ENCODE data around the gene ARHGAP31. TPM values are rescaled to one million over a fixed set of nuclear protein-coding genes. Genes with fewer than 3 reads are reported as not detected.

ARHGAP31 gene
- polyA plus RNA-seq, 4 donors: 10.8 to 15.4 (median 12.7) TPM

Other genes starting within 250 kb of the ARHGAP31 start
- under 1 TPM in 1 of 4 donors, not detected in 3; 0.08 TPM for gene TEX55, start 148.2 kb upstream of the ARHGAP31 start, polyA plus RNA-seq (ENCODE audit: insufficient read length in 4 of 4)
- 1 to 10 TPM; 6.9 to 9.0 (median 7.2) TPM for gene UPK1B, start 120.8 kb upstream of the ARHGAP31 start, polyA plus RNA-seq (ENCODE audit: insufficient read length in 4 of 4)
- gene B4GALT4, start 53.5 kb upstream of the ARHGAP31 start, polyA plus RNA-seq (ENCODE audit: insufficient read length in 4 of 4): 10 to 100 TPM; 30.8 to 39.3 (median 35.9) TPM
- 10 to 100 TPM; 46.2 to 60.1 (median 53.3) TPM for gene TMEM39A, start 169.2 kb downstream of the ARHGAP31 start, polyA plus RNA-seq (ENCODE audit: insufficient read length in 4 of 4)
- 10 to 100 TPM; 20.5 to 31.6 (median 26.4) TPM for gene POGLUT1, start 174.6 kb downstream of the ARHGAP31 start, polyA plus RNA-seq (ENCODE audit: insufficient read length in 4 of 4)
- gene TIMMDC1, start 204.2 kb downstream of the ARHGAP31 start, polyA plus RNA-seq (ENCODE audit: insufficient read length in 4 of 4): 100 to 1,000 TPM; 101 to 113 (median 106) TPM